ENCODE results near the gene PRR14. TPM values are rescaled to one million over a fixed set of nuclear protein-coding genes. Genes with fewer than 3 reads are reported as not detected.

The PRR14 gene
- total RNA-seq, 2 donors from 2014 or later: 37.5 to 66.7 TPM

DNA sequence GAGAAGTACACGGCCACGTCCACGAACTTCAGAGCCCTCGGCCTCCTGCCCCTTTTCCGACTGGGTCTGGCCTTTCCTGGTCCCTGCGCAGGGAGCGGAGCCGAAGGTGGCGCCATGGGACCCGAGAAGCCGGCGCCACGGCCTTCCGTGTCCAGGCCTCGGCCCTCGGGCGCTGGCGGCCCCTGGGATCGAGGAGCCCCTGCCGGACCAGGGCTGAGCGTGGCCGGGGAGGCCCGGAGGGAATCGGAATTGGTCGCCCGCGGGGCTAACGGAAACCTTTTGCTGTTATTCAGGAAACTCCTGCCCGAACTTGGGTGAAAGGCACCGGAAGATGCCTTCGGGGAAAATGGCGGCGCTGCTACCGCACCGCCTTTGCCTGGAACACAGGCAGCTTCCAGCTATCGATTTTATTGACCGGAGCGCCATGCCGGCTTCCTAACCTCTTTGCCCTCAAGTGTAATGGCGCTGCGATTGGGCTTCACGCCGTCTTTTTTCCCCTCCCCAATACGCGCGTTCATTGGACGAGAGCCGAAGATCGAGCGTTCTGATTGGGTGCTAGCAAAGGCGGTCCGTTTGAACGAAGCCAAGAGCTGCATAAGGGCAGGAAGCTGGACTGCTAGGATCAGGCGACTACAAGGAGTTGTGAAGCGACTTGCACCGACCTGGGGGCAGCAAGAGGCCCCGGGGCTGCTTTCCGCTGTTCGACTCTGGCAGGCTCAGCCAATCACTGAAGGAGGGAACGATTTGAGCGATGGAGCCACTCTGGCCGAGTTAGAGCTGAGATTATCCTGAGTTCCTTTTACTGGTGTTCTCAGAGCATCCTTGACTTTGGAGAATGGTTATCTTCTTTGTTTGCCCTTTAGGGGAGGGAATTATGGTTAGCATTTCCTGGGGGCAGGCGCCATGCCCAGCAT is 40.6 kb upstream of the PRR14 start, which contains the start of gene ZNF689:
Gene ZNF689, minus strand, starts transcription at position 464 of the 914 bp plus-strand sequence. Its CDS starts 348 bp downstream, at position 116.
- Histone ChIP-seq H3K9me3 (no peaks in the 10 kb centered on the region), H3K27me3 (replicated peaks; ENCODE audit: insufficient read depth) (no peaks in the 10 kb centered on the region), H3K4me3 (peak within 1 kb of the TSS; percentile 67 to 84), H3K4me1 (replicated peaks) (no peaks in the 10 kb centered on the region), H3K27ac (peak within 1 kb of the TSS; percentile 89 to 93), H3K36me3 (no peaks in the 10 kb centered on the region)
- peak; percentile 94 for TF ChIP-seq POLR2AphosphoS5 (IDR thresholded peaks at IDR 0.05)
- peak; percentile 48 for TF ChIP-seq POLR2A (IDR thresholded peaks at IDR 0.05)
- TF ChIP-seq, protein P1, sequence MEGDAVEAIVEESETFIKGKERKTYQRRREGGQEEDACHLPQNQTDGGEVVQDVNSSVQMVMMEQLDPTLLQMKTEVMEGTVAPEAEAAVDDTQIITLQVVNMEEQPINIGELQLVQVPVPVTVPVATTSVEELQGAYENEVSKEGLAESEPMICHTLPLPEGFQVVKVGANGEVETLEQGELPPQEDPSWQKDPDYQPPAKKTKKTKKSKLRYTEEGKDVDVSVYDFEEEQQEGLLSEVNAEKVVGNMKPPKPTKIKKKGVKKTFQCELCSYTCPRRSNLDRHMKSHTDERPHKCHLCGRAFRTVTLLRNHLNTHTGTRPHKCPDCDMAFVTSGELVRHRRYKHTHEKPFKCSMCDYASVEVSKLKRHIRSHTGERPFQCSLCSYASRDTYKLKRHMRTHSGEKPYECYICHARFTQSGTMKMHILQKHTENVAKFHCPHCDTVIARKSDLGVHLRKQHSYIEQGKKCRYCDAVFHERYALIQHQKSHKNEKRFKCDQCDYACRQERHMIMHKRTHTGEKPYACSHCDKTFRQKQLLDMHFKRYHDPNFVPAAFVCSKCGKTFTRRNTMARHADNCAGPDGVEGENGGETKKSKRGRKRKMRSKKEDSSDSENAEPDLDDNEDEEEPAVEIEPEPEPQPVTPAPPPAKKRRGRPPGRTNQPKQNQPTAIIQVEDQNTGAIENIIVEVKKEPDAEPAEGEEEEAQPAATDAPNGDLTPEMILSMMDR (IDR thresholded peaks at IDR 0.05): no peak
- whole genome bisulfite sequencing: under 1% methylated on average over 63 of the region's 63 CpGs
- peak; percentile 95 for DNase-seq (ENCODE audit: low spot score)
- intact Hi-C loops (cut with DNase I): no loop called here

GRCh38 chr16:30615358-30616091 is 35.2 kb upstream of the PRR14 start:
- intact Hi-C loops (cut with DNase I): no loop called here
- TF ChIP-seq, protein P1 (IDR thresholded peaks at IDR 0.05): peak in 2 of 4 experiments; percentile 30 to 31
- TF ChIP-seq POLR2AphosphoS5 (IDR thresholded peaks at IDR 0.05) (peak; percentile 44), POLR2A (IDR thresholded peaks at IDR 0.05) (no peak)
- Histone ChIP-seq H3K36me3 (no peaks in the 10 kb centered on the region), H3K4me3 (no peak overlapping the region), H3K27me3 (replicated peaks; ENCODE audit: insufficient read depth) (no peaks in the 10 kb centered on the region), H3K4me1 (replicated peaks) (no peaks in the 10 kb centered on the region), H3K9me3 (no peaks in the 10 kb centered on the region), H3K27ac (no peak overlapping the region)
- peak; percentile 54 for DNase-seq (ENCODE audit: low spot score)
- WGBS: 33% methylated on average over 12 of the region's 12 CpGs

- WGBS: 68% methylated on average over 4 of the region's 4 CpGs
Observed at GRCh38 chr16:30619202-30619601, 31.6 kb upstream of the PRR14 start.

GRCh38 chr16:30619638-30620037 is 31.1 kb upstream of the PRR14 start:
- no peak overlapping the region for H3K27ac ChIP-seq
- TF ChIP-seq POLR2A (IDR thresholded peaks at IDR 0.05): no peak
- TF ChIP-seq, protein P1 (IDR thresholded peaks at IDR 0.05): no peak
- 48% methylated on average over 5 of the region's 5 CpGs for WGBS

More at GRCh38 chr16:30619202-30619601, 31.6 kb upstream of the PRR14 start:
- H3K27me3 ChIP-seq (replicated peaks; ENCODE audit: insufficient read depth): no peaks in the 10 kb centered on the region
- intact Hi-C loops (cut with DNase I): no loop called here
- no peak overlapping the region for H3K27ac ChIP-seq
- H3K4me3 ChIP-seq: no peak overlapping the region
- H3K36me3 ChIP-seq: no peaks in the 10 kb centered on the region
- TF ChIP-seq, protein P1 (IDR thresholded peaks at IDR 0.05): no peak
- no peak for TF ChIP-seq POLR2AphosphoS5 (IDR thresholded peaks at IDR 0.05)
- TF ChIP-seq POLR2A (IDR thresholded peaks at IDR 0.05): no peak
- H3K4me1 ChIP-seq (replicated peaks): no peaks in the 10 kb centered on the region
- H3K9me3 ChIP-seq: no peaks in the 10 kb centered on the region
- no peak for DNase-seq (ENCODE audit: low spot score)

More at GRCh38 chr16:30619638-30620037, 31.1 kb upstream of the PRR14 start:
- intact Hi-C loops (cut with DNase I): no loop called here
- H3K27me3 ChIP-seq (replicated peaks; ENCODE audit: insufficient read depth): no peaks in the 10 kb centered on the region
- no peak for DNase-seq (ENCODE audit: low spot score)
- H3K4me1 ChIP-seq (replicated peaks): no peaks in the 10 kb centered on the region
- H3K4me3 ChIP-seq: no peak overlapping the region
- H3K9me3 ChIP-seq: no peaks in the 10 kb centered on the region
- H3K36me3 ChIP-seq: no peaks in the 10 kb centered on the region

All from prostate gland (tissue), 2 donors.